Left ventricle myocardium inferior (tissue), 1 donor: Measurements from ENCODE around the gene B3GNT8. TPM values are rescaled to one million over a fixed set of nuclear protein-coding genes. Genes with fewer than 3 reads are reported as not detected.
A peak's percentile ranks its signal among the peaks of the same experiment; 100 is the strongest.
"Not testable (repeated sequence)": the region's sequence is repeated elsewhere in the genome, so short reads cannot be mapped to it uniquely, and the experiment has no call there.

Experiments used
- DNase-seq: peaks from one replicate; pipeline ENCODE4 v3.0.0-alpha.2; 2020
- H3K27ac ChIP-seq: fragments of 200-600 bp; replicated peaks from 2 replicates; pipeline ENCODE4 v1.8.0; 2021
- H3K27me3 ChIP-seq: fragments of 200-600 bp; 2 replicates; pipeline ENCODE4 v1.8.0; 2021; ENCODE audit warnings: low read depth
- H3K36me3 ChIP-seq: fragments of 200-600 bp; 2 replicates; pipeline ENCODE4 v1.8.0; 2021
- H3K4me1 ChIP-seq: fragments of 200-600 bp; 2 replicates; pipeline ENCODE4 v1.8.0; 2021
- H3K4me3 ChIP-seq: fragments of 200-600 bp; 2 replicates; pipeline ENCODE4 v1.8.0; 2021; ENCODE audit warnings: mild to moderate bottlenecking, moderate library complexity
- H3K9me3 ChIP-seq: fragments of 200-600 bp; replicated peaks from 2 replicates; pipeline ENCODE4 v1.8.0; 2021
- CTCF ChIP-seq: fragments of 200-600 bp; IDR thresholded peaks from 2 replicates; pipeline ENCODE4 v1.8.0; 2021; ENCODE audit warnings: antibody characterized with exemption, mild to moderate bottlenecking, borderline replicate concordance
- intact Hi-C: fragments of 100-400 bp; cut with micrococcal nuclease; formaldehyde crosslinking; loops from one replicate; pipeline ENCODE4 v1.11.0; 2022
- total RNA-seq: library from RNA; stranded (reverse); fragmentation: NEBNext Ultra II Directional; extraction: Animal tissue kit (Norgen Biotek cat#: 25700); gene quantifications from one replicate; pipeline ENCODE4 v1.2.1, GENCODE V29; 2021
- donor health status: DM: no; HTN: yes; CAD: no; lungs with severe emphysema.

Gene B3GNT8
- total RNA-seq, 1 donor from 2014 or later: 10.3 TPM

- H3K27me3 ChIP-seq: no peaks in the 10 kb centered on the region
- TF ChIP-seq CTCF: no peak
- H3K36me3 ChIP-seq: peaks cover 45% of the 10 kb centered on the region
- H3K4me3 ChIP-seq: no peak overlapping the region
- H3K27ac ChIP-seq: peak overlapping the region; percentile 51
- DNase-seq: peak; percentile 24
- intact Hi-C loops: no loop called here
- H3K9me3 ChIP-seq: no peaks in the 10 kb centered on the region
- peaks cover 22% of the 10 kb centered on the region for H3K4me1 ChIP-seq
Observed at GRCh38 chr19:41392775-41393174, 34.4 kb downstream of the B3GNT8 start.

- no peak for DNase-seq
- intact Hi-C loops: no loop called here
- H3K4me1 ChIP-seq: peaks cover 15% of the 10 kb centered on the region
- no peaks in the 10 kb centered on the region for H3K9me3 ChIP-seq
- H3K36me3 ChIP-seq: peaks cover 45% of the 10 kb centered on the region
- no peak overlapping the region for H3K4me3 ChIP-seq
- H3K27ac ChIP-seq: no peak overlapping the region
- TF ChIP-seq CTCF: no peak
- H3K27me3 ChIP-seq: no peaks in the 10 kb centered on the region
Observed at GRCh38 chr19:41391618-41392017, 35.6 kb downstream of the B3GNT8 start.

GRCh38 chr19:41386442-41386841 lies 40.7 kb downstream of the B3GNT8 start:
- peaks cover 49% of the 10 kb centered on the region for H3K36me3 ChIP-seq
- intact Hi-C loops: no loop called here
- H3K4me1 ChIP-seq: no peaks in the 10 kb centered on the region
- H3K27ac ChIP-seq: no peak overlapping the region
- TF ChIP-seq CTCF: no peak
- no peaks in the 10 kb centered on the region for H3K27me3 ChIP-seq
- no peaks in the 10 kb centered on the region for H3K9me3 ChIP-seq
- DNase-seq: peak; percentile 22
- H3K4me3 ChIP-seq: no peak overlapping the region

- intact Hi-C loops: no loop called here
- H3K36me3 ChIP-seq: peaks cover 28% of the 10 kb centered on the region
Observed at GRCh38 chr19:41384351-41384750, 42.8 kb downstream of the B3GNT8 start.

GRCh38 chr19:41381536-41381935 lies 45.6 kb downstream of the B3GNT8 start:
- H3K4me3 ChIP-seq, intact Hi-C loops, H3K27me3 ChIP-seq, H3K27ac ChIP-seq, H3K4me1 ChIP-seq, H3K9me3 ChIP-seq, DNase-seq: not testable (repeated sequence)
- H3K36me3 ChIP-seq: peaks cover 13% of the 10 kb centered on the region

More at GRCh38 chr19:41384351-41384750, 42.8 kb downstream of the B3GNT8 start:
- Histone ChIP-seq H3K27ac (no peak overlapping the region), H3K4me3 (no peak overlapping the region), H3K27me3 (no peaks in the 10 kb centered on the region), H3K9me3 (no peaks in the 10 kb centered on the region), H3K4me1 (no peaks in the 10 kb centered on the region)
- no peak for TF ChIP-seq CTCF
- DNase-seq: no peak

GRCh38 chr19:41377977-41378709 lies 49.0 kb downstream of the B3GNT8 start:
- Histone ChIP-seq H3K27ac (no peak overlapping the region), H3K36me3 (peaks cover 3% of the 10 kb centered on the region), H3K4me1 (peaks cover 34% of the 10 kb centered on the region), H3K27me3 (no peaks in the 10 kb centered on the region), H3K9me3 (no peaks in the 10 kb centered on the region), H3K4me3 (no peak overlapping the region)
- no peak for TF ChIP-seq CTCF
- DNase-seq: no peak
- intact Hi-C loops: no loop called here
